NCI-H2107 treated with DMSO at 0.1 percent for 48 hours (cell line): ENCODE results near the gene TSFM.

Experiments
- DNase-seq: peaks from one replicate; lab custom pipeline; 2025; ENCODE audit not compliant: unreplicated experiment; lab: John Stamatoyannopoulos, UW

TSFM gene

DNA sequence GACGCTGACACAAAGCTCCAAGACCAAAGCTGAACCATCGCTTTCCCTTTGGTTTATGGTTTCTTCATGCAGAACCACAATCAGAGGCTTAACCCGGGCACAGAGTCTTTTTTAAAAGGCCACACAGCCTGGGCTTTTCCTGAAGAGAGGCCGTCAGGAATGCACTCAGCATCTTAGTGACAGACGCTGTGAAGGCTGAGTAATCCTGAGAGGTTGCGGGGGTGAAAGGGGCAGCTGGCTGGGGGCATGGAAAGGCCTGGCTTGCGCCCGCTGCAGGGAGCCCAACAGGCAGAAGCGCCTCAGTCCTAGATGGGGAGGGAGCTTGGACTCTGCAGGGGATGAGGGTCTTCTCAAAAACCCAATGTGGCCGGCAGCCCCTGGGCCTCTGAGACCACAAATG is 50.4 kb downstream of the TSFM start:
- no peak for DNase-seq

DNA sequence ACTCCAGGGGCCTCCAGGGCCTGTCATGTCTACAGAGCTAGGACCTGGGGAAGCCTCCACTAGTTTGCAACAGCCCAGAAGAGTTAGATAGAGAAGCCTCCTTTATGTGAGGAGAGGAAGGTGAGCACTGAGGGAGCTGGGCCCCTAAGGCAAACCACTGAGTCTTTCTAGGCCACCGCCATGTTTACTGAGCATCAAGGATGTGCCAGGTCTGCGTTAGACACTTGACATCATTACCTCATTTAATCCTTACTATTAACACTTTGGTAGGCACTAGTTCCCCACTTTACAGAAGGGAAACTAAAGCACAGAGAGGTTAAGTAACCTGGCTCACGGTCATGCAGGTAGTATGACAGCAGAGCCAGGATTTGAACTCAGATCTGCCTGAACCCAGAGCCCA is 51.1 kb downstream of the TSFM start:
- DNase-seq, result no peak

DNA sequence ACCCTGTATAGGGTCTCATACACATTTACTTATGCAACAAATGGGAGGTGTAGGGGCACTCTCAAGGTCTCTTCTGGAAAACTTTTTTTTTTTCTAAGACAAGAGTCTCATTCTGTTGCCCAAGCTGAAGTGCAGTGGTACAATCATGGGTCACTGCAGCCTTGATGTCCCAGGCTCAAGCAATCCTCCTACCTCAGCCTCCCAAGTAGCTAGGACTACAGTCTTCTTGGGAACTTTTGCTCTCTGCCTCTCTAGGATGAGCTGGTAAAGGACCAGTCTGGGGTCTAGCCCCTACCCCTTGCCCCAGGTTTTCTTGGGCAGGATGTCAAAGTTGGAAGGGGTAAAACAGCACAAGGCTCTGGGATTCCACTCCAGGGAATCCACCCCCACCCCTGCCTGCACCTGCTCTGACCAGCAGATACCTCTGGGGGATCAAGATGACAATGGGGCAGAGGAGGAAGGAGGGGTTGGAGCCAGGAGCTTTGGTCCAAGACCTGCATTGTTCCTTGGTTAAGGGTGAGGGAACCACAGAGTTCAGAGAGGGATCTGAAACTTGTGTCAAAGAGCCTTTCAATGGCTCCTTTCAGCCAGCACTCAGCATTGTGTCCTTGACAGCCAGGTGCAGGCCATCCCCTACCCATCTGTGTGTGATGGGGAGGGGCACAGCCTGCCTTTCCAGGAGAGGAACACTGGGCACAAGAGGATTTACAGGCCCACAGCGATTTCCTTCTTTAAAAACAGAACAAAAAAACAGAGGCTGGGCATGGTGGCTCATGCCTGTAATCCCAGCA is 51.7 kb downstream of the TSFM start:
- DNase-seq, result peak; percentile 73

DNA sequence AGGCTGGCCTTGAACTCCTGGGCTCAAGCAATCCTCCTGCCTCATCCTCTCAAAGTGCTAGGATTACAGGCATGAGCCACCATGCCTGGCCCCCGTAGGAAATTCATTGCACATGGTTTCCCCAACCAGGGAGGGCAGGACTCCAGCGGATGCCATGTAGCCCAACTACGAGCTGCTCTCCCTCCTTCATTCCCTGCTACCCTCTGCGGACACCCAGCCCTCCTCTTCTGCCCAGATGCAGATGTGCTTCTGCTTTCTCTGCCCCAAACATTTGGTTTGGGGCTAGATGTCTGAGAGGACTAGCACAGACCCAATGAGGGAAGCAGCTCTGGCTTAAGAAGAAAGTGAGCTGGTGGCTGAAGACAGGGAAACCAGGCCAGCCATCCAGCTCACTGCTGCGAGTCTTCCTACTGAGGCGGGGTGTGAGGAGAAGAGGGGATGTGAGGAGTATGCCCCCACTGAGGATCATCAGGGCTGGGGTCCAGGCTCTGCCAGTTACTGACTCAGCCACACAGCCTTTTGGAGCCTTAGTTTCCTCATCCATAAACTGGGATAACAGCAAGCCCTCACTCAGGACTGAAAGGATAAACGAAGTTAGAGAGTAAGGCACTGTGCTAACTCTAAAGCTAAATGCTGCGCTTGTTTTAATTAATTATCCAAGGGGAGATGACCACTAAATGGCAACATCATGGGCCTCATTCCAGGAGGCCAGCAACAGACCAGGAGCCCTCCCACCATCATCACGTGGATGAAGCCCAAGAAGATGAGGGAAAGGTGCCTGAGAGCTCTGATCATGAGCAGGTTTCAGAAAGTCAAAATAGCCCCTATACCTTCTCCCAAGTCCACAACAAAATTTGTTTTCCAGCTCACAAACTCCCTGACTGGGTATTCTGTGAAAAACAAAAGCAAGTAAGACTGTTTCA is 53.0 kb downstream of the TSFM start:
- no peak for DNase-seq

DNA sequence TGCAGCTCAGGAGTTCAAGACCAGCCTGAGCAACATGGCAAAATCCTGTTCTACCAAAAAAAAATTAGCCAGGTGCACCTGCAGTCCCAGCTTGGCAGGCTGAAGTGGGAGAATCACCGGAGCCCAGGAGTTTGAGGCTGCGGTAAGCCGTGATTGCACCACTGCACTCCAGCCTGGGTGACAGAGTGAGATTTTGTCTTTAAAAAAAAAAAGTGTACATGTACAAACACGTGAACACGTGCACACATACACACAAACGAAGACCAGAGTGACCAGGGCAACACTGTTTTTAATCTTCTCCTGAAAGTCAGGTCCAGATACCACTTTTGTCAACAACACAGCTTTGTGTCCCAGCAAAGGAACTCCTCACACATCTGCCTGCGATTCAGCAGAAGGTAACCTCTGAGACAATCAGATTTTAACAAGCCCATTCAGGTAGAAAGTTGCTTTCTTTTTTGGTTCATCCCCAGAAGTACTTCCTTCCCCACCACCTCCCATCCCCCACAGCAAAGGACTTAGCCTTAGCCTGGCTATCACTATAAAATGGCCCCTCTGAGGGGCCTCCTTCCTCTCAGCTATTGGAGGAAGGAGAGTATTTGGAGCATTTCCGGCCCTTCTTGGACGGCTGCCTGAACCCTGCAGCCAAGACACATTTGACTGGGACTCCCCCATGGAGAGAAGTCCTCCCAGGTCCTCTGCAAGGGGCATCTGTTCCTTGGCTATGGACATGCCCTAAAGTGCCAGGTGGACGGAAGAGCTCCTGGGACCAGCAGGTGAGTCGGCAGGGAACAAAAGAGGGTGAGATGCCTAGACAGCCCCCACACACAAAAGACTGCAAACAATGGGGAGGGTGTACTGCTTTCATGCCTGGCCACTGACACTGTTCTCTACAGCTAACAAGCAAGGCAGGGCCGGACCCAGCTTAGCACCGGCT is 54.1 kb downstream of the TSFM start:
- peak; percentile 62 for DNase-seq

DNA sequence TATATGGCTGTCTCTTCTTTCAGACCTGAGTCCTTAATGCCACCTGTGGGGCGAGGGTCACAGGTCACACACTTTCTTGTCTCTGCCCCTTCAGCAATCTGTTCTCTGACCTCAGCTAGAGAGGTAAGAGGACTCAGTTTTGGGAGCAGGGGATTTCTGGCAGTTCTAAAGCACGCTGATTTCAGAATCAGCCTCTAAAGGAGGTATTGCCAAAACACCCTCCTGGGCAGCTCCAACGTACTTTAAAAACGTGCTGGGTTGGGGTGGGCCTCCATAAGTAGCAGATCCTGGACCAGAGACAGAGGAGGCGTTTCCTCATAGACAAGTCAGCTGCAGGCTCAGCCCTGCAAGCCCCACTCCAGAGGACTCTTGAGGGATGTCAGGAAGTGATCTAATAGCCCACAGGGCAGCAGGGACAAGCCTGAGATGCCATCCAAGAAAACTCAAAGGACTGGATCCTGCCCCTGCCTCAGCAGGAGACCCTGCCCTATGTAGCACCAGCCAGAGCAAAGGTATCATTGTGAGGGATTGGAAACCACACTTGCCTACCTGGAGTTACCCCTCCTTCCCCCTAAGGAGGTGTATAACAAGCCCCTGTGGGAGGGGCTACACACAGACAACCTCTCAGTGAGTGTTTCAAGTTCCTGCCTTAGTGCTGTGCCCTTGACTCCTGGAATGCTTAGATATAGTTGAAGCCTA is 55.4 kb downstream of the TSFM start:
- DNase-seq, result no peak

DNA sequence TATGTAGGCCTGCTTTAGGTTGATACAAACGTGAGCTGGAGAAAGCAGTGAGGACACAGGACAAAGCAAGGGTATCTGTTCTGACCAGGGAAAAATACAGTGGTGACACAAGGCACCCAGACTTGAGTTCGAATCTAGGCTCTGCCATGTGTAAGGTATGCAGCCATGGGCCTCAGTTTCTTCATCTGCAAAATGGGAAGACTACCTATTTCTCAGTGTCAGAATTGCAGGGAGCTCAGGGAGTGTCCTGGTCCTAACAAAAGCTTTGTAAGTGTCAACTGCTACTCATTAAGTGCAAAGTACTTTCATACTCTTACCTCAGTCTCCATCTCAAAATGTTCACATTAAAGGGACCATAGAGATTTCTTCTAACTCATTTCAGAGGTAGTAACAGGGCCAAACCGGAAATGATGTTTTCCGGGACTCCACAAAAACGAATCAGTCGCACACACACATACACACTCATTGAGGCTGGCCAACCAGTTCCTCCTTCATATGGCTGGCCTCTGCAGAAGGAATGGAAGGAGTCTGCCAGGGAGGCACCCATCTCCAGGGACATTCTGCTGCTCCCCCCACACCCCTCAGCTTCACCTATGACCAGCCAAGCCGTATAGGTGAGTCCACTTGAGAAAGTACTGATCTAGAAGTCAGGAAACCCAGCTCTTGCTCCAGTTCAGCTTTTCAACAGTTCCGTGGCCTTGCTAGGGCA is 56.2 kb downstream of the TSFM start:
- no peak for DNase-seq

DNA sequence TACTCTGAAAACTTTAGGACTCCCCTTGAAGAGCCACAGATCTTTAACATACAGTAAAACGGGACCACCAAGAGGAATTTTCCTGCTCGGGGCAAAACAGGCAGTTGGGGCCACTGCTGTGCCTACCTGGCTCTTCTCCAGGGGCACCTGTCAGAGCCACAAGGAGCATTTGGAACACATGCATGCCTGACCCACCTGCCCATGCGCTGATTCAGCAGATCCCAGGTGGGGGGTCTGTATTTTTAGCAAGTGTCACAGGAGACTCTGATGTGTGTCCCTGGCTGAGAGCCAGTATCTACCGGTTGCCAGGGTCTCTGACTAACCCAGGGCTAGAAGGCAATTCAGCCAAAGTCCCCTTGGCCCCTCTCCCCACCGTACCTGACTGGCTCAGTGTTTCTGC is 57.4 kb downstream of the TSFM start:
- DNase-seq, result no peak

DNA sequence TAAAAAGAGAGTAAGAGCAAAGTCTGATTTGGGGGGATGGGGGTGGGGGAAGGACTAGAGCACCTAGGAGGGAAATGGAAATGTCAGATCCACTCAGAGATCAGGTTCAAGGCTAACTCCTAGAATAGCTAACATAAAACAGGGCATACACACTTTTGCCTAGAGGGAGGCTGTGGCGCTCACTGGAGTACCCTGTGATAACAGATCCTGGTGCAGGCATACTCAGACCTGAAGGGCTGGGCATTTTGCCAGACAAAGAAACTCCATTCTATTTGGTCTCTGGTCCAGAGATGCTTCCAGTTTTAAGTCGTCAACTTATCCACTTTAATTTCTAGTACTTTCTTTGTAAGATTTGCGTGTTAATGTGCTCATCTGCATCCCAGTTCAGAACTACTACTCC is 58.1 kb downstream of the TSFM start:
- peak; percentile 75 for DNase-seq

DNA sequence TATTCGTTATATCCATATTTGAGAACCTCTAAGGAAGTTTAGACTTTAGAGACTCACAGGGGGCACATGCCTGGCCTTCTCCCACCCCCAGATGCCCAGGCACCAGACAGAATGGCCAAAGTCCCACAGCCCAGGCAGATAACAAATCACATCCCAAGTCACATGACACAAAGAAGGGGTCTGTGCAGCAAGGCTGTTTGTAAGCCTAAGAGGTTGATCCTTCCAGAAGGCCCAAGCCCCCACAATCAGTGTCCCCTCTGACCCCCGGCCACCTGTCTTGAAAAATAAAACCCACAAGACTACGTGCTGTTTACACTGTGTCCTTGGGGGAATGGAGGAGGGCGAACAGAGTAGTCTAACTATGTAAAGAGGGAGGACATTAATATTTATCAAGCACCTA is 58.9 kb downstream of the TSFM start:
- no peak for DNase-seq

DNA sequence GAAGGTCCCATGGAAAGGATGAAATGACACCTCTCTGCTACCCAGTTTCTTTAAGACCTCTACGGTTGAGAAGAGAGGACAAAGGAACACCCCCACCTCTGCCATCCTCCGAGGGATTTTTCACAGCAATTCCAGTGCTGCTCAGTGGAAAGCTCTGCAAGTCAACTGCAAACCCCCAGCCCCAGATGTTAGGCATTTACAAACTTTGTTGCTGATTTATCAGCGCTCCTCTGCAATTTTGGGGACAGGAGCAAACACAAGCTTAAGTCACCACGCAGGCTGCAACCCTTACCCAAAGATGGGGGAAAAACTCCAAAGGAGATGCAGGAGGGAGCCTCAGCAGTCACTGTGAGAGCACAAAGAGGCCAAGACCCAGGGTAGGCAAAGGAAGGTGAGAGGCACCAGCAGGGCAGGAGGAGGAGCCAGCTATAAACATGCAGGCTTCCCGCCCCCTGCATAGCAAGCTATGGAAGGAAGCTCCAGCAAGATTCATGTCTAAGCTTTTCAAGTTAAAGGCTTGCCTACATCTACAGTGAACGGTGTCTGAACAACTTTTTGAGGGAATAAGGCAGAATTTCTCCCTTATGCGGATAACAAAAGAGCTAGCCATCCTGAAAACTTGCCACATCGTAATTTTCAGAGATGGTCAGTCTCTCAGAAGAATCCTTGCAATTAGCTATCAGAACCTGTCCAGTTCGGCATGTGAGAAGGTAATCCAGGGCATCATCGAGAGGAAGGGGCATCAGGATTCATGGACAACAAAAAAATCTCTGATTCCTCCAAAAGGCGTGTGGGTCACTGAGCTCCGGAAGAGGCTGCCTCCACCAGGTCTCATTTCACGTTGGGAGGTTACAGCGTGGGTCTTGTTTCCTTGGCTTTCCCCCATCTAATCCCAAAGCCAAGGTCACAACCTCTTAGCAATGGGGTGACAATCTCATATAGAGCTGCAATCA is 60.0 kb downstream of the TSFM start:
- DNase-seq, result peak; percentile 27

DNA sequence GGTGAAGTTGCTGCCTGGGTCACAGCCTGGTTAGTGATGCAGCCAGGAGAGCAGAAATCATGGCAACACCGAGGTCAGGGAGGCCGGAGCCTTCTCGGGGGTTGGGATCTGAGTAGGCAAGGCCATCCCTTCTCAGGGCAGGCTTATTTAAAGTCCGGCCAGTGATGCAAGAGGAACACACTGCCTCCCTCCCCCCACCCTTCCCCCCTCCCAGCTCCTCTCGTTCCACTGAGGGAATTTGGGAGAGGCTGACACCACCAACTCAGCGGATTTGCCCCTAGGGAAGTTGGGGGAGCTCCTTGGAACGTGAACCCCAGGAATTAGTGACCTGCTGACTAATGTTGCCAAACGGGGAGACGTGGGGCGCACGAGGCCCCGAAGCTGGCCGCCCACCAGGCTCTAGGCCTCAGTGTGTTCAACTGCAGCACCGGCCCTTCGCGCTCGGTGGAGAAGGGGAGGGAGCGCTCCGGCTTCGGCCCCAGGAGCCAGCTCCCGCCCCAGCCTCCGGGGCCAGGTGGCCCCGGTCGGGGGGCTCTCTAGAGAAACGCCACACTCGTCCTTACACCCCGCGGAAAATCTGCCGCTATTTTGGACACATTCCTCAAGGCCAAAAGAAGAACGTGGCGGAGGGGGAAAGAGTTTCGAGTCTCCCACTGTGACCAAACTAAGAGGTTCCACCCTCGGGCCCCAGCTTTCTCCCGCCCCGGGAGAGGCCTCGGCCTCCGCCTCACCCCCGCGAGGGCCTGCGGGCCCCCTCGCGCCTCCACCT is 62.3 kb downstream of the TSFM start:
- DNase-seq, result no peak

DNA sequence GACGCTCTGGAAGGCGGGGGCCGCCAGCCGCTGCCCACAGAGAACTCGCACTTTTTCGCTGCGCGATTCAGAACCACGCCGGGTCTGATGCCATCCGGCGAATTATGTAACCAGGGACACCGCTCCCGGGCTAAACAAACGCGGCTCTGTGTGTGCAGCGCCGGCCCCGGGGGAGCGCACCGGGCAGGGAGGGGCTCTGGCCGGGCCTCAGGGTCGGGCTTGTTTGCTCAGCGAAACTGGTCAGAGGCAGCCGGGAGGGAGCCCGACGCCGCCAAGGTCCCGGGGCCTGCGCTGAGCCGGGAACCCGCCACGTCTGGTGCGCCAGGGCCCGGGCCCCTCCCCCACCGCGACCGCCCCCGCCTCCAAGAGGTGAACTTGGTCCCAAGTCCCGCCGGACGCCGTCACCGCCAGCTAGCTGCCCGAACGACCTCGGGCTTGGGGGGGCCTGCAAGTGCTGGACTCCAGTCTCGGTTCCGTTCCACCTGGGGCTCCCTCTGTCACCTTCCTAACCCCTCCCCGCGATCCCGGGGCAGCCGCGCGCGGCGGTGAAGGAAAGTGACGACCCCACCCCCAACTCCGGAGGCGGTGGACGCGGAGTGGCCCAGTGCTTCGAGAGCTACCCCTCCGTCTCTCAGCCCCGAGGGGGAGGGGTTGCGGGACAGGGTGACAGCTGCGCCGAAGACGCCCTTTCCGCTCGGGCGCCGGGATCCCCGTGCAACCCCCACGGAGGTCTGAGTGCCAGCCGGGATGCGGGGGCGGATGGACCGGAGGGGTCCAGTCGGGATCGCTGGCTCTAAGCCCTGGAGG is 63.1 kb downstream of the TSFM start:
- no peak for DNase-seq

DNA sequence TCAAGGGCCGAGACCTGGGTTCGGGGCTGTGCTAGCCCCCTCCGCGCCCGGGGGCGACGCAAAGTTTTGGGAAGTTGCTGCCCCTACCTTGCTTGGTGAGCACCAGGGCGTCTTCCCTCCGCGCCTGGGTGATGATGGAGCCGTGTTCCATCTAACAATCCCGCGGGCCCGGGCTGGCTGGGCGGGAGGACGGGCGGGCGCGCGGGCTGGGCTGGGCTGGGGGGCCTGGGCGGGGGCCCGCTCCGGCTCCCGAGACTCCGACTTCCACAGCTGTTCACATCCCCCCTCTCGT is 63.6 kb downstream of the TSFM start:
- DNase-seq, result no peak

DNA sequence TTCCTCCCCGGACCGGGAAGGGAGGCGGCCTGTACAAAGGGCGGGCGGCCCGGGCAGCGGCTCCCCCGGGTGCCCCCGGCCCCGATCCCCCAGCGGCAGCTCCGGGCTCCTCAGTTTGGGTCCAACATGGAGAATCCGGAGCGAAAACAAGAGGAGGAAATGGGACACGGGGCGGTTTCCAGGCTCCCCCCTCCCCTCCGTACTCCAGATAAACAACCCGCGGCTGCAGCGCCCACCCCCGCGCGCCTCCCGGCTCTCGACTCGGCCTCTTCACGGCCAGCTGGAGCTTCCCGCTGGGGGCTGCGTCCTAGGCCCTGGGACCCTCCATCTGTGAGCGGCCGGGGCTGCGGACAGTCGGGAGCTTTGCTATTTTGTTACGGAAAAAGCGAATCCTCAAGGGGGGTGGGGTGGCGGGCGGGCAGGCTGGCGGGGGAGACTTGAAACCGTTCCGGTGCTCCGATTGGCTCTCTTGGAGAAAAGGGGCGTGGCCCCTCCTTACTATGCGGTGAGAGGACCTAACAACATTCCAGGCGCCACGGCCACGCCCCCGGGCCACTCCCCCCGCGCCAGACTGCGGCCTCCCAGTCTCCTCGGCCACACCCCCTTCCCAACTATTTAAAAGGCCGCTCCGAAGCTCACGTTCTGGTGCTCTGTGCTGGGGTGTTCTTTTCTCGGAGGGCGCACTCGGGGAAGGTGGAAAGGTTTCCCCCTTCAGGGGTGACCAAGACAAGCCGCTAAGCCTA is 64.2 kb downstream of the TSFM start, which contains the start of gene CTDSP2:
Gene CTDSP2, minus strand, starts transcription at position 153 of the 743 bp plus-strand sequence. CDS start 294 bp downstream, outside the sequence.
- peak; percentile 97 for DNase-seq
